SH-SY5Y (cell line): ENCODE data around the gene CFAP300.

Source experiments
- GATA2 ChIP-seq: IDR thresholded peaks from 2 replicates; pipeline ENCODE4 v1.6.1; 2011; ENCODE audit warnings: mild to moderate bottlenecking, low read depth, low read length
- GATA3 ChIP-seq: IDR thresholded peaks from 2 replicates; pipeline ENCODE4 v1.6.1; 2011; ENCODE audit warnings: low read depth, mild to moderate bottlenecking, low read length, moderate library complexity

GRCh38 chr11:102007567-102008437 lies 39.4 kb upstream of the CFAP300 start:
- TF ChIP-seq GATA2 (no peak), GATA3 (no peak)
